ENCODE data around the gene FUNDC1. TPM values are rescaled to one million over a fixed set of nuclear protein-coding genes. Genes with fewer than 3 reads are reported as not detected.
A peak's percentile ranks its signal among the peaks of the same experiment; 100 is the strongest.

The FUNDC1 gene
- polyA plus RNA-seq (2013), result 21.3 TPM

- 3% methylated on average over 15 of the region's 35 CpGs for WGBS (ENCODE audit: insufficient coverage)
Measured at GRCh38 chrX:44542567-44543325, at the start of gene FUNDC1. Gene FUNDC1 (minus strand): TSS chrX:44542859. CDS start chrX:44542832, 27 bp downstream.

GRCh38 chrX:44585866-44586265 lies 43.2 kb upstream of the FUNDC1 start:
- Histone ChIP-seq H3K27ac (ENCODE audit: insufficient read depth in 1 of 2, low read depth in 1 of 2, low read length in 2 of 2, poor library complexity in 1 of 2, severe bottlenecking in 2 of 2) (no peak overlapping the region), H3K4me3 (ENCODE audit: control insufficient read depth in 1 of 7, extremely low read depth in 1 of 7, insufficient read depth in 4 of 7, low read depth in 2 of 7, low read length in 6 of 7) (no peak overlapping the region), H3K36me3 (ENCODE audit: control insufficient read depth in 4 of 4, insufficient read depth in 4 of 4, low read length in 3 of 4) (no peaks in the 10 kb centered on the region), H3K9me3 (ENCODE audit: control extremely low read depth in 1 of 5, control insufficient read depth in 4 of 5, insufficient read depth in 2 of 5, low read depth in 1 of 5, low read length in 4 of 5) (no peaks in the 10 kb centered on the region), H3K27me3 (replicated peaks in 2 of 5; ENCODE audit: control insufficient read depth in 4 of 5, insufficient read depth in 5 of 5, low read length in 4 of 5) (no peaks in the 10 kb centered on the region), H3K4me1 (ENCODE audit: control extremely low read depth in 1 of 4, control insufficient read depth in 4 of 4, insufficient read depth in 4 of 4, low read length in 3 of 4) (no peaks in the 10 kb centered on the region)
- WGBS (ENCODE audit: insufficient coverage), result 100% methylated on average over 1 of the region's 3 CpGs
- POLR2A ChIA-PET, result no interaction called here
- no peak for DNase-seq
- CTCF ChIA-PET, result no interaction called here

More at GRCh38 chrX:44542567-44543325, at the start of gene FUNDC1:
- CTCF ChIA-PET, result interaction anchor here (1.3 kb wide), 1 partner anchor 299 kb away, joined by 4 read pairs; no protein-coding TSS in a partner anchor
- no peaks in the 10 kb centered on the region for H3K27me3 ChIP-seq (replicated peaks in 2 of 5; ENCODE audit: control insufficient read depth in 4 of 5, insufficient read depth in 5 of 5, low read length in 4 of 5)
- POLR2A ChIA-PET, result no interaction called here
- DNase-seq, result peak; percentile 94 to 98 (median 98)
- peak within 1 kb of the TSS; percentile 74 to 95 (median 84) for H3K4me3 ChIP-seq (ENCODE audit: control insufficient read depth in 1 of 7, extremely low read depth in 1 of 7, insufficient read depth in 4 of 7, low read depth in 2 of 7, low read length in 6 of 7)
- peaks cover 6 to 16% (median 10%) of the 10 kb centered on the region in 4 experiments for H3K4me1 ChIP-seq (ENCODE audit: control extremely low read depth in 1 of 4, control insufficient read depth in 4 of 4, insufficient read depth in 4 of 4, low read length in 3 of 4)
- no peaks in the 10 kb centered on the region for H3K9me3 ChIP-seq (ENCODE audit: control extremely low read depth in 1 of 5, control insufficient read depth in 4 of 5, insufficient read depth in 2 of 5, low read depth in 1 of 5, low read length in 4 of 5)
- peak within 1 kb of the TSS; percentile 87 to 93 for H3K27ac ChIP-seq (ENCODE audit: insufficient read depth in 1 of 2, low read depth in 1 of 2, low read length in 2 of 2, poor library complexity in 1 of 2, severe bottlenecking in 2 of 2)
- H3K36me3 ChIP-seq (ENCODE audit: control insufficient read depth in 4 of 4, insufficient read depth in 4 of 4, low read length in 3 of 4), result peaks cover 2 to 16% (median 5%) of the 10 kb centered on the region in 4 experiments

GRCh38 chrX:44580466-44580865 lies 37.8 kb upstream of the FUNDC1 start:
- no peak for DNase-seq
- Histone ChIP-seq H3K4me3 (ENCODE audit: control insufficient read depth in 1 of 7, extremely low read depth in 1 of 7, insufficient read depth in 4 of 7, low read depth in 2 of 7, low read length in 6 of 7) (no peak overlapping the region), H3K27me3 (replicated peaks in 2 of 5; ENCODE audit: control insufficient read depth in 4 of 5, insufficient read depth in 5 of 5, low read length in 4 of 5) (no peaks in the 10 kb centered on the region), H3K27ac (ENCODE audit: insufficient read depth in 1 of 2, low read depth in 1 of 2, low read length in 2 of 2, poor library complexity in 1 of 2, severe bottlenecking in 2 of 2) (no peak overlapping the region), H3K36me3 (ENCODE audit: control insufficient read depth in 4 of 4, insufficient read depth in 4 of 4, low read length in 3 of 4) (no peaks in the 10 kb centered on the region), H3K9me3 (ENCODE audit: control extremely low read depth in 1 of 5, control insufficient read depth in 4 of 5, insufficient read depth in 2 of 5, low read depth in 1 of 5, low read length in 4 of 5) (no peaks in the 10 kb centered on the region), H3K4me1 (ENCODE audit: control extremely low read depth in 1 of 4, control insufficient read depth in 4 of 4, insufficient read depth in 4 of 4, low read length in 3 of 4) (no peaks in the 10 kb centered on the region)
- 100% methylated on average over 1 of the region's 3 CpGs for WGBS (ENCODE audit: insufficient coverage)
- ChIA-PET POLR2A (no interaction called here), CTCF (no interaction called here)

GRCh38 chrX:44572340-44572938 lies 29.8 kb upstream of the FUNDC1 start:
- ChIA-PET CTCF (no interaction called here), POLR2A (interaction anchor here (0.6 kb wide), 1 partner anchor 202 kb away, joined by 3 read pairs; no protein-coding TSS in a partner anchor)
- peaks cover 0 to 11% (median 8%) of the 10 kb centered on the region in 5 experiments for H3K9me3 ChIP-seq (ENCODE audit: control extremely low read depth in 1 of 5, control insufficient read depth in 4 of 5, insufficient read depth in 2 of 5, low read depth in 1 of 5, low read length in 4 of 5)
- 100% methylated on average over 2 of the region's 4 CpGs for WGBS (ENCODE audit: insufficient coverage)
- no peaks in the 10 kb centered on the region for H3K4me1 ChIP-seq (ENCODE audit: control extremely low read depth in 1 of 4, control insufficient read depth in 4 of 4, insufficient read depth in 4 of 4, low read length in 3 of 4)
- H3K27me3 ChIP-seq (replicated peaks in 2 of 5; ENCODE audit: control insufficient read depth in 4 of 5, insufficient read depth in 5 of 5, low read length in 4 of 5), result no peaks in the 10 kb centered on the region
- no peaks in the 10 kb centered on the region for H3K36me3 ChIP-seq (ENCODE audit: control insufficient read depth in 4 of 4, insufficient read depth in 4 of 4, low read length in 3 of 4)
- DNase-seq, result no peak
- H3K4me3 ChIP-seq (ENCODE audit: control insufficient read depth in 1 of 7, extremely low read depth in 1 of 7, insufficient read depth in 4 of 7, low read depth in 2 of 7, low read length in 6 of 7), result peak overlapping the region in 1 of 7 experiments; percentile 13
- H3K27ac ChIP-seq (ENCODE audit: insufficient read depth in 1 of 2, low read depth in 1 of 2, low read length in 2 of 2, poor library complexity in 1 of 2, severe bottlenecking in 2 of 2), result no peak overlapping the region

GRCh38 chrX:44570522-44570921 lies 27.9 kb upstream of the FUNDC1 start:
- no peak overlapping the region for H3K4me3 ChIP-seq (ENCODE audit: control insufficient read depth in 1 of 7, extremely low read depth in 1 of 7, insufficient read depth in 4 of 7, low read depth in 2 of 7, low read length in 6 of 7)
- ChIA-PET CTCF (no interaction called here), POLR2A (no interaction called here)
- DNase-seq, result peak in 2 of 3 donors; percentile 42 to 51
- H3K27ac ChIP-seq (ENCODE audit: insufficient read depth in 1 of 2, low read depth in 1 of 2, low read length in 2 of 2, poor library complexity in 1 of 2, severe bottlenecking in 2 of 2), result no peak overlapping the region
- no peaks in the 10 kb centered on the region for H3K27me3 ChIP-seq (replicated peaks in 2 of 5; ENCODE audit: control insufficient read depth in 4 of 5, insufficient read depth in 5 of 5, low read length in 4 of 5)
- 43% methylated on average over 1 of the region's 2 CpGs for WGBS (ENCODE audit: insufficient coverage)
- H3K9me3 ChIP-seq (ENCODE audit: control extremely low read depth in 1 of 5, control insufficient read depth in 4 of 5, insufficient read depth in 2 of 5, low read depth in 1 of 5, low read length in 4 of 5), result peaks cover 0 to 11% (median 8%) of the 10 kb centered on the region in 5 experiments
- no peaks in the 10 kb centered on the region for H3K36me3 ChIP-seq (ENCODE audit: control insufficient read depth in 4 of 4, insufficient read depth in 4 of 4, low read length in 3 of 4)
- no peaks in the 10 kb centered on the region for H3K4me1 ChIP-seq (ENCODE audit: control extremely low read depth in 1 of 4, control insufficient read depth in 4 of 4, insufficient read depth in 4 of 4, low read length in 3 of 4)

GRCh38 chrX:44569122-44569521 lies 26.5 kb upstream of the FUNDC1 start:
- Histone ChIP-seq H3K4me3 (ENCODE audit: control insufficient read depth in 1 of 7, extremely low read depth in 1 of 7, insufficient read depth in 4 of 7, low read depth in 2 of 7, low read length in 6 of 7) (no peak overlapping the region), H3K9me3 (ENCODE audit: control extremely low read depth in 1 of 5, control insufficient read depth in 4 of 5, insufficient read depth in 2 of 5, low read depth in 1 of 5, low read length in 4 of 5) (peaks cover 0 to 11% (median 8%) of the 10 kb centered on the region in 5 experiments), H3K36me3 (ENCODE audit: control insufficient read depth in 4 of 4, insufficient read depth in 4 of 4, low read length in 3 of 4) (no peaks in the 10 kb centered on the region), H3K4me1 (ENCODE audit: control extremely low read depth in 1 of 4, control insufficient read depth in 4 of 4, insufficient read depth in 4 of 4, low read length in 3 of 4) (no peaks in the 10 kb centered on the region), H3K27ac (ENCODE audit: insufficient read depth in 1 of 2, low read depth in 1 of 2, low read length in 2 of 2, poor library complexity in 1 of 2, severe bottlenecking in 2 of 2) (no peak overlapping the region), H3K27me3 (replicated peaks in 2 of 5; ENCODE audit: control insufficient read depth in 4 of 5, insufficient read depth in 5 of 5, low read length in 4 of 5) (no peaks in the 10 kb centered on the region)
- 77% methylated on average over 1 of the region's 1 CpG for WGBS (ENCODE audit: insufficient coverage)
- no peak for DNase-seq
- ChIA-PET CTCF (no interaction called here), POLR2A (no interaction called here)

- Histone ChIP-seq H3K4me1 (ENCODE audit: control extremely low read depth in 1 of 4, control insufficient read depth in 4 of 4, insufficient read depth in 4 of 4, low read length in 3 of 4) (no peaks in the 10 kb centered on the region), H3K4me3 (ENCODE audit: control insufficient read depth in 1 of 7, extremely low read depth in 1 of 7, insufficient read depth in 4 of 7, low read depth in 2 of 7, low read length in 6 of 7) (no peak overlapping the region), H3K9me3 (ENCODE audit: control extremely low read depth in 1 of 5, control insufficient read depth in 4 of 5, insufficient read depth in 2 of 5, low read depth in 1 of 5, low read length in 4 of 5) (peaks cover 0 to 11% (median 8%) of the 10 kb centered on the region in 5 experiments), H3K27me3 (replicated peaks in 2 of 5; ENCODE audit: control insufficient read depth in 4 of 5, insufficient read depth in 5 of 5, low read length in 4 of 5) (no peaks in the 10 kb centered on the region), H3K36me3 (ENCODE audit: control insufficient read depth in 4 of 4, insufficient read depth in 4 of 4, low read length in 3 of 4) (no peaks in the 10 kb centered on the region), H3K27ac (ENCODE audit: insufficient read depth in 1 of 2, low read depth in 1 of 2, low read length in 2 of 2, poor library complexity in 1 of 2, severe bottlenecking in 2 of 2) (no peak overlapping the region)
- 17% methylated on average over 1 of the region's 3 CpGs for WGBS (ENCODE audit: insufficient coverage)
- no peak for DNase-seq
- ChIA-PET CTCF (no interaction called here), POLR2A (no interaction called here)
Measured at GRCh38 chrX:44568196-44568595, 25.5 kb upstream of the FUNDC1 start.

All from common myeloid progenitor, CD34-positive (primary cell).